Activated gamma-delta T cell treated with anti-CD3 and anti-CD28 coated beads, Interleukin-2, amount 50 U/mL, for 16 hours (primary cell): Measurements from ENCODE around the gene FOSL1.
"Not testable (repeated sequence)": the region's sequence is repeated elsewhere in the genome, so short reads cannot be mapped to it uniquely, and the experiment has no call there.

ENCODE experiments used
- DNase-seq: peaks from one replicate; pipeline ENCODE4 v3.0.0-alpha.2; 2020; ENCODE audit warnings: low read depth

FOSL1 gene

GRCh38 chr11:65852508-65853245 is 47.5 kb downstream of the FOSL1 start:
- DNase-seq = no peak

GRCh38 chr11:65851811-65852507 is 48.2 kb downstream of the FOSL1 start:
- DNase-seq = no peak

- no peak for DNase-seq
Observed at GRCh38 chr11:65851083-65851579, 49.1 kb downstream of the FOSL1 start.

GRCh38 chr11:65850217-65851082 is 49.7 kb downstream of the FOSL1 start:
- no peak for DNase-seq

GRCh38 chr11:65849771-65850216 is 50.4 kb downstream of the FOSL1 start:
- DNase-seq = no peak

GRCh38 chr11:65849366-65849765 is 50.8 kb downstream of the FOSL1 start:
- DNase-seq = no peak

GRCh38 chr11:65848693-65849092 is 51.5 kb downstream of the FOSL1 start:
- not testable (repeated sequence) for DNase-seq

- DNase-seq = no peak
Observed at GRCh38 chr11:65847746-65848145, 52.4 kb downstream of the FOSL1 start.

GRCh38 chr11:65844231-65844872 is 55.8 kb downstream of the FOSL1 start:
- DNase-seq = no peak

GRCh38 chr11:65843811-65844210 is 56.4 kb downstream of the FOSL1 start:
- DNase-seq = no peak

- no peak for DNase-seq
Observed at GRCh38 chr11:65842144-65842543, 58.0 kb downstream of the FOSL1 start.
